GM12801 (cell line): Measurements from ENCODE around the gene NEIL1.

Experiments used
- TF ChIP-seq, protein P1 (sequence below): IDR thresholded peaks from one replicate; pipeline ENCODE4 v1.5.1; 2011; ENCODE audit warnings: control low read depth; ENCODE audit not compliant: insufficient read length; ENCODE audit errors: extremely low read depth

NEIL1 gene

DNA sequence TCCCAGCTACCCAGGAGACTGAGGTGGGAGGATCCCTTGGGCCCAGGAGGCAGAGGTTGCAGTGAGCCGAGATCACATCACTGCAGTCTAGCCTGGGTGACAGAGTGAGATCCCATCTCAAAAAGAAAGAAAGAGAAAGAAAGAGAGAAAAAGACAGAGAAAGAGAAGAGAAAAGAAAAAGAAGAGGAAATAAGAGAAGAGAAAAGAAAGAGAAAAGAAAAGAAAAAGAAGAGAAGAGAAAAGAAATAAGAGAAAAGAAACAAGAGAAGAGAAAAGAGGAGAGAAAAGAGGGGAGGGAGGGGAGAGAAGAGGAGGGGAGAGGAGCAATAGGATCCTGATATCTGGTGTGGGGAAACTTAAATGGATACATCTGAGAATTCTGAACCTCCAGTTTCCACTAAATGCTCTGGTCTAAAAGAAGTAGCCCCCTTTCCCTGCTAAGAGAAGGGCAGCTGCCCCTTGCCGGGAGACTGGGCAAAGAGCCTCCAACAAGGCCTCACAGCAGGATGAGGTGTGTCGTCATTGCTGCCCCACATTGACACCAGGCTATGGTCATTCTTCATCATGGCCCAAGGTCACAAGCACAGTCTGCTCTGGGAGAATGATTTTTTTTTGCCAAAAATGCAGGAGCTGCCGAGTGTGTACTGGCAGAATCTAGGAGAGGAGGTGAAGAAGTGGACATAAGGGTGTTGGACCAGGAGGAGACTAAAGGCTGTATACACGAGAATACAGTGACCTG lies 32.1 kb upstream of the NEIL1 start:
- TF ChIP-seq, protein P1, sequence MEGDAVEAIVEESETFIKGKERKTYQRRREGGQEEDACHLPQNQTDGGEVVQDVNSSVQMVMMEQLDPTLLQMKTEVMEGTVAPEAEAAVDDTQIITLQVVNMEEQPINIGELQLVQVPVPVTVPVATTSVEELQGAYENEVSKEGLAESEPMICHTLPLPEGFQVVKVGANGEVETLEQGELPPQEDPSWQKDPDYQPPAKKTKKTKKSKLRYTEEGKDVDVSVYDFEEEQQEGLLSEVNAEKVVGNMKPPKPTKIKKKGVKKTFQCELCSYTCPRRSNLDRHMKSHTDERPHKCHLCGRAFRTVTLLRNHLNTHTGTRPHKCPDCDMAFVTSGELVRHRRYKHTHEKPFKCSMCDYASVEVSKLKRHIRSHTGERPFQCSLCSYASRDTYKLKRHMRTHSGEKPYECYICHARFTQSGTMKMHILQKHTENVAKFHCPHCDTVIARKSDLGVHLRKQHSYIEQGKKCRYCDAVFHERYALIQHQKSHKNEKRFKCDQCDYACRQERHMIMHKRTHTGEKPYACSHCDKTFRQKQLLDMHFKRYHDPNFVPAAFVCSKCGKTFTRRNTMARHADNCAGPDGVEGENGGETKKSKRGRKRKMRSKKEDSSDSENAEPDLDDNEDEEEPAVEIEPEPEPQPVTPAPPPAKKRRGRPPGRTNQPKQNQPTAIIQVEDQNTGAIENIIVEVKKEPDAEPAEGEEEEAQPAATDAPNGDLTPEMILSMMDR = no peak

DNA sequence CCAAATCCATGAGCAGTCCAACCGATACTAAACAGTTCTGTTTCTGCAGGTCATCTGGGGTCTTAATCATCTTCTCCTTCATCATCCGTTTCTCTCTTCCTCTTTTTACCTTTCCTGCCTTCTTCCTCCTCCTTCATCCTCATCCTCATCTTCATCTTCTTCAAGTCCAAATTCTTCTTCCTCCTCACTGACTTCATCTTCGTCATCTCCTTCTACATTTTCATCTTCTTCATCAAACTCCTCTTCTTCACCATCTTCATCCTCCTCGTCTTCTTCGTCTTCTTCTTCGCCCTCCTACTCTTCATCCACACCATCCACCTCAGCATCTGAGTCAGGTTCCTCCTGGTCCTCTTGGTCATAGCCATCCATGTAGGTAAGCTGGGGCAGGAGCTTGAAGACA lies 25.1 kb upstream of the NEIL1 start:
- TF ChIP-seq, protein P1 = no peak

DNA sequence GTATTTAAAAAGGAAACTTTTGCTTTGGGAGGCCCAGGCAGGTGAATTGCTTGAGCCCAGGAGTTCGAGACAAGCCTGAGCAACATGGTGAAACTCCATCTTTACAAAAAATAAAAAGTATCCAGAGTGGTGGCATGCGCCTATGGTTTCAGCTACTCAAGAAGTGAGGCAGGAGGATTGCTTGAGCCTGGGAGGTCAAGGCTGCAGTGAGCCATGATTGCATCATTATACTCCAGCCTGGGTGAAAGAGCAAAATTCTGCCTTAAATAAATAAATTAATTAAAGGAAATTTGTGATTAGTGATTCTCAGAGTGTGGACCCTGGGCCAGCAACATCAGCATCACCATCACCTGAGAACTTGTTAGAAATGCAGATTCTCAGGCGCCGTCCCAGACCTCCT lies 20.9 kb upstream of the NEIL1 start:
- TF ChIP-seq, protein P1 = no peak

DNA sequence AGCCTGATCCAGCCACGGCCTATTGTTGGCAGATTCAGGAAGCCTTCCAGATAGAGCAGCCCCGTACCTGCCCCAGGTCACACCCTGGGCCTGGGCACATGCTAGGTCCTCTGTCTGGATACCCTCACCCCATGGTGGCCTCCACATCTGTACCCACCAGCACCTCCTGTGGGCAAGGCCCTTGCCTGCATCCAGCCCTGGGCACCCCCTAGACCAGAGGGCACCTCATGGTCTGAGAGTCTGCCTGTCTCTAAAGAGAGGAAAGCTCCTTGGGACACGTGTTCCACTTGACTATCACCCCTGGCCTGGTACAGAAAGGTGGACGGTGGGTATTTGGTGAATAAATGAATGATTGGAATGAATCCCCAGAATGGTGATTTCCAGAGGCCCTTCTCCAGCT lies 19.8 kb upstream of the NEIL1 start:
- TF ChIP-seq, protein P1 = no peak

DNA sequence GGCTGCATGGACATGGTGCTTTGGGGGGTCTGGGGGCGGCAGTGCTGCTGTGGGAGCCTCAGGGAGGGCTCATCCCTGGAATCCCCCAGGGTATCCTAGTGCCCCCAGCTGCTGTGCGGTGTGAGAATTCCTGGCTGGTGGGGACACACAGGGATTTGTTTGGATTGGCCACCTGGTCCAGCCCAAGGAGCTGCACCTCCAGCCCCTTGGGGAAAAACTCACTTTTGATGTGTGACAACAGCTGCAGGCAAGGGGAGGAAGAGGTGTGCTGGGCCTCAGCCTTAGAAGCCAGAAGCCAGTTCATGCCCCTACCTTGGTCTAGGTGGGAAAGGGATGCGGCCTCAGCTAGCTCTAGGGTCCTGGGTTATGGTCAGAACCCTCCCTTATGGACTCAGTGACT lies 19.3 kb upstream of the NEIL1 start:
- TF ChIP-seq, protein P1 = no peak

DNA sequence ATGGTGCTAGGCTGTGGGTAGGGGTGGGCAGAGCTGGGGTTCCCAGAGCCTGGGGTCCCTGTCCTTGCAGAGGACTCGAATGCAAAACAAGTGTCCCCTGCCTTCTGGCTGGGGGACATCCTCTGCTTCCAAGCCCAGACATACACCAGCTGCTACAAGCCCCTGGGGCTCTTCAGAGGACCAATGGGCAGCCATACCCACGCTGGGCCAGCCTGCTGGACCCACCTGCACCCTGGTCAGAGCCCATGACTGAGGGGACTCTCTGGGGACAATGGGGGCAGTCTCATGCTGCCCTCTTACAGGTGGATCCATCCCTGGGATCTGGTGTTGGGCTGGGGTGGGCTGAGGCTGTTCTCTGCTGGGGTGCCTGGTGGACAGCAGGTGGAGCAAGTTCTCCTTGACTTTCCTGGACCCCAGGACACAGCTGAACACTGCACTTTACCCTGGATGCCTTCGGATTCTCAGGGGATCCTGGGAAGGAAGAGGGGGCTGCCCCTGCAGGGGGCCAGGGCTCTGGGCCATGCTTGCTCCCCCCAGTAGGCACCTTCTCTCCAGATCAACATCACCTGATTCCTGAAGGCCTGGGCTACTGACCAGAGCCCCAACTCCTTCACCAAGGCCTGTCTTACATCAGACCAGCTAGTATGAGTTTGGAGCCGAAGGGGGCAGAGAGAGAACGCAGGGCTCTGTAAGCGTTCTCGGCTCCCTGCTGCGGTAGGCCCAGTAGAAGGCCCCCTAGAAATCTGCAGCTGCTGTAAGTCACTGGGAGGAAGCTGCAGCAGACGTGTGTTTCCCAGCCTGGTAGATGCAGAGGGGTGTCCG lies 18.1 kb upstream of the NEIL1 start:
- TF ChIP-seq, protein P1 = no peak

DNA sequence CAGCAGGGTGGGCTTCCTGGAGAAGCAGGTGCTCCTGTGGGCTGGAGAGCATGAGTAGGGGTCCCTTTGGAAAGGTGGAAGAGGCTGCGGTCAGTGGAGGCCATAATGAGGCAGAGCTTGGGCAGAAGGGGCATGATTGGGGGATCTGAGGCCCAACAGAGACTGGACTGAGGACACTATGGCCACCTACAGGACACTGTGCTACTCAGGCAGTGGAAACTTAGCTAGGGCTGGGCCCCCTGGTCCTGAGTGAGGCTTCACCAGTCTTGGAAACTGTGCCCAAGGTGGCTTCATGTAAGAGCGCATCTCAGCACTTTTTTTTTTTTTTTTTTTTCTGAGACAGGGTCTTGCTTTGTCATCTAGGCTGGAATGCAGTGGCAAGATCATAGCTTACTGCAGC lies 17.3 kb upstream of the NEIL1 start:
- TF ChIP-seq, protein P1 = no peak
